Stimulated activated CD4-positive, alpha-beta T cell treated with anti-CD3 and anti-CD28 coated beads, Interleukin-1b, Interleukin-23, amount 100 ng/mL, for 4 hours (primary cell): ENCODE measurements around the gene APEH.

Experiments used
- DNase-seq, 2 donors: peaks; one replicate each; pipeline ENCODE4 v3.0.0-alpha.2; 2020; ENCODE audit warnings: low read depth in 2 of 2

The APEH gene

DNA sequence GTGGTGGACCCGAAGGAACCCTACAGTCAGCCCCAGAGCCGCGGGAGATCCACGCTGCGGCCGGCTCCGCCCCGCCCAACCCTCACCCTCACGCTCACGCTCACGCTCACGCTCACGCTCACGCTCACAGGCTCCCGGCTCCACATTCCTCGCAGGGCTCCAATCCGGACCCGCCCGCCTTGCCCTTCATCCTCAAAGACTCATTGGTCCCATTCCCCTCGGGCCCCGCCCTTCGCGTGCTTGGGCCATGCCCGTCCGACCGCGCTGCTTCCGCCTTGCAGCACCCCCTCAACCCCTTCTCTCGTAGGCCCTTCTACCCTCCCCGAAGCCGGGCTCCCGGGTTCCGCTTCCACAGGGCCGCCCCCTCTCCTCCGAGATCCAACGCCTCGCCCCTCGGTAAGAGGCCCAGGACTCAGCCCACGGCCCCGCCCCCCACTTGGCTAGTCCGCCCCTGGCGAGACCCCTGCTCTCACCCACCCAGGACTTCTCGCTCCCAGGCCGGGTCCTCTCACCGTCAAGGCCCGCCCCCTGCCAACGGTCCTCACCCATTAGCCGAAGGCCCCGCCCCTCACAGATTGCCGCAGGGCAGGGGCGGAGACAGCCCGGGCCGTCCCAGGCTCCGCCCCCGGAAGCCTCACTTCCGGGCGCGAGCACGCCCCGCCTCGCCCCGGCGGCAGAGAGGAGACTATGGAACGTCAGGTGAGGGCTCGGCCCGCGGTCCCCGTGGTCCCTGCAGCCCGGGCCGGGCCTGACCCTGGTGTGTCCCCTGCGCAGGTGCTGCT lies at the start of gene APEH:
TSS of gene APEH (plus strand) at position 637 of the 782 bp plus-strand sequence. CDS start at position 688, 51 bp downstream.
- DNase-seq = peak; percentile 94 to 97

- DNase-seq = no peak
These were observed 49.1 kb upstream of the APEH start for GRCh38 chr3:49625071-49625470.

- DNase-seq = no peak
These were observed 48.0 kb upstream of the APEH start for GRCh38 chr3:49626101-49626581.

DNA sequence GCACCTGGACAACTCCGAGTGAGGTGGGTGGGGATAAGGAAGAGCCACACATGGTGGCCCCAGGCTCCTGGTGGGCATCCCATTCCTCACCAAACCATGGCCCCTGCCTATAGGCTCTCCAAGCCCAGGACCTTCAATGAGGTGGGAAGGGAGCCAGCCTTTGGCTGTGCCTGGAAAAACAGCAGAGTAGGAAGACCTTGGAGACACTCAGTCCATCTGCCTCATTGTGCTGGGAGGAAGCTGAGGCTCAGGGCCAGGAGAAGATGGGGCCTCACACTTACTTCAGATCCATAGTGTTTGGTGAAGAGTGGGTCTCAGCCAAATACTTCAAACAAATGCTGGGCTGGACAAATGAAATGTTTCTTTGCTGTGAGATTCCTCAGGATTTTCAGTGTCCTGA lies 47.4 kb upstream of the APEH start:
- DNase-seq = no peak

GRCh38 chr3:49627634-49628033 lies 46.5 kb upstream of the APEH start:
- no peak for DNase-seq

DNA sequence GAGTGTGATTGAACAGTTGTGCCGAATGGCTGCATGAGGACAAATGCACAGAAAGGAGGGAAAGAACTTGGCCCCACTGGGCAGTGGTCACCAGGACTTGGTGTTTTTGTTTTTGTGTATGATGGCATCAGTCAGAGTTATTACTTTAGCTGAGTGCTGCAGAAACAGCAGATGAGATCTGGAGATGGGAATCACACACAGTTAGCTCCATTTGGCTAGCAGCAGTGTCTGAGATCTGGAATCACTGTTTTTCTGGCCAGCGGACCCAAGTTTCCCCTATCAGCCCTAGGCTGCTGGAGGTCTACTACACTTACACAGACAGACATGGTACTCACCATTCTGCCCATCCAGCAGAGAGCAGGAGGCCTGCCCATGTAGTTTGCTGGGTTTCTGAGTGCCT lies 45.9 kb upstream of the APEH start:
- no peak for DNase-seq

DNA sequence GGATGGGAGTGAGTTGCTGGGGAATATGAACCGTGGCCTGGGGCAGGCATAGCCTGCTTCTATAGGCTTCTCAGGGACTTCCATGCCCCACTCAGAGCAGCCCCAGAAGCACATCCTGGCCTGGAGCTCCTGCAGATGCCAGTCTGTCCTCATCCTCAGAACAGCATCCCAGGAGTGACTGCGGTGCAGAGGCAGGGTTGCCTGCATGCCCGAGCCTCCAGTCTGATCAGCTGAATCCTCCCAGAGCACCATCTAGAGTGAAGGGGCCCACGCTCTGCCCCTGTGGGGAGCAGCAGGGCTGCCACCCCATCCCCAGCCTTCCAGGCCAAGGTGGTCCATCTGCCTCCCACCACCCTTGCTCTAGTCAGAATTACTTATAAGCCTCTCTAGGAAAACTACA lies 44.7 kb upstream of the APEH start:
- no peak for DNase-seq

DNA sequence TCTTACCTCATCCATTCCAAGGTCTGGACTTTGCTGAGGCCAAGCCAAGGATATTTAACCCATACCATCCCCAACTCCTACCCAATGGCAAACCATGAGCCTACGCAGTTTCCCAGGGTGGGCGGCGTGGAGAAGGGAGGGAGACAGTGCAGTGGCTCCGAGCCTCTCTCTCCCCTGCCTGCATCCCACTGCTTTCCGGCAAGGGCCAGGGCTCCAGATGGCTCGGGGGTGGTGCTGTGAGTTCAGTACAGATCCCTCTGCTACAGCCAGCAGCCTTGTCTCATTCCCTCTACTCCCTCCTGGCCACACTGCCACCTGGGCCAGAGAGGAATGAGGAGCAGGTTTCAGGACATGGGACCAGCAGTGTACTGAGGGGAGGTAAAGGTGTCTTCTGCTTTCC lies 44.3 kb upstream of the APEH start:
- no peak for DNase-seq

DNA sequence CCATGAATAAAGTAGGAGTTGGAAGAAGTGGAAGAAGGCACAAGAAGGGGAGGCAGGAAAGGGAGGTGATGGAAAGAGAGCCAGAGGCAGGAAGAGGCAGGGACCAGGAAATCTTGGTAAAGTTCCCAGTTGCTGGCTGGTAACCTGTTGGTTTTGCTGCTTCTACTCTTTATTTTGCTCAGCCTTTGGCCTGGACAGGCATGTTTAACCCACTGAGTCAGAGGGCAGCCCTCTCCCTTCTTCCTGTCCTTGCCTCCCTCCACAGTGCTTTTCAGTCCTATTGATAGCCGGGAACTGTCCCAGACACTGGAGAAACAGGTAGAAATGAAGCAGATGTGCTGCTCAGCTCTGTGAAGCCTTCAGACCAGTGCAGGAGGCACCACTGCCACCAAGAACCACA lies 43.4 kb upstream of the APEH start:
- DNase-seq = no peak

DNA sequence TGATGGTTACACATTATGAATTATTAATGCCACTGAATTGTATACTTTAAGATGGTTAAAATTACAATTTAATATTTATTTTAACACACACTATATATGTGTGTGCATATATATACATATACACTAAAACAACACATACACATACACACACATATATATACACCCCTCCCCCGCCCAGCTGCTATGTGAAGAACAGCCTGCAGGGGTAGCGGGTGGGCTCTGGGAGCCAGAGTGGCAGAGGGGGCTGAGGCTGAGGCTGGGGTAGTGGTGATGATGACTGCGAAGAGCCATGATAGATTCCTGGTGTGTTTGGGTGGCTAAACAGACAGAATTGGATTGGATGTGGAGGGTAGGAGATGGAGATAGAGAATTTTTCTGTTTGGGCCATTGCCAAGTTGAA lies 39.4 kb upstream of the APEH start:
- no peak for DNase-seq

GRCh38 chr3:49636883-49637609 lies 37.1 kb upstream of the APEH start:
- DNase-seq = no peak

- no peak for DNase-seq
These were observed 35.7 kb upstream of the APEH start for GRCh38 chr3:49638445-49638844.

- DNase-seq = no peak
These were observed 34.6 kb upstream of the APEH start for GRCh38 chr3:49639551-49639950.

DNA sequence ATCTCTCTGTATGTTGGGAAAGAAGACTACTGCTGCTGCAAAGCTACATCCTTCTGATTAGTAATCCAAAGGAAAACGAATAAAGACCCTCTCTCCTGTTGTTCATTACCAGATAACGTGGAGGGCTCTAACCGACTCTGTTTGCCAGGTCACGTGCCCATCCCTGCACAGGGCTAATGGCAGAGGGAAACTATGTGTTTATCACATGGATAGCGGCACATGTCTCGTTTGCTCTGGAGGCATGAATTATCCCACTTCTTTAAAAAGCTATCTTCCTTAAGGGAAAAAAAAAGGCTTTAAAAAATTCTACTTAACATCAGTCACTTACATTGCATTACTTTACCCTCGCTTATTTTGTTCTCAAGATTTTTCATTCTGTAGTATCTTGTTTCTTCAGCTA lies 32.9 kb upstream of the APEH start:
- DNase-seq = no peak

GRCh38 chr3:49641921-49642707 lies 32.0 kb upstream of the APEH start:
- no peak for DNase-seq

- DNase-seq = no peak
These were observed 31.4 kb upstream of the APEH start for GRCh38 chr3:49642708-49643145.

GRCh38 chr3:49644684-49645083 lies 29.5 kb upstream of the APEH start:
- no peak for DNase-seq

GRCh38 chr3:49646236-49646635 lies 27.9 kb upstream of the APEH start:
- DNase-seq = no peak

DNA sequence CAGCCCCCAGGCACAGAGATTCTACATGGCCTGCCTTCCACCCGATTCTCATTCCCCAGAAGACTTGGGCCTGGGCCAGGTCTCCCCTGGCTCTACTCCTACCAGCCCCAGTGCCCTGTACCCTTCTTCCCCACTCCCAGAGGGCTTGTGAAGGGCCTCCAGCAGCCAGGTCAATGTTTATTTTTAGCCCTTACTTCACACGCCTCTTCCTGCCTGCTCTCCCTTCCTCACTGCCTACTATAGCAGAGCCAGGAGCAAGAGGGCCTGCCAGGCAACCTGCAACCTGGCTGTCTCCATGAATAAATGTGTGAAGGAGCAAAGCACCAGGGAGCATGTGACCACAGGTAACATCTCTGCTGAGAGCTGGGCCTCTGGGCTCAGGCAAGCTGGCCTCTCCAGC lies 26.4 kb upstream of the APEH start:
- no peak for DNase-seq

DNA sequence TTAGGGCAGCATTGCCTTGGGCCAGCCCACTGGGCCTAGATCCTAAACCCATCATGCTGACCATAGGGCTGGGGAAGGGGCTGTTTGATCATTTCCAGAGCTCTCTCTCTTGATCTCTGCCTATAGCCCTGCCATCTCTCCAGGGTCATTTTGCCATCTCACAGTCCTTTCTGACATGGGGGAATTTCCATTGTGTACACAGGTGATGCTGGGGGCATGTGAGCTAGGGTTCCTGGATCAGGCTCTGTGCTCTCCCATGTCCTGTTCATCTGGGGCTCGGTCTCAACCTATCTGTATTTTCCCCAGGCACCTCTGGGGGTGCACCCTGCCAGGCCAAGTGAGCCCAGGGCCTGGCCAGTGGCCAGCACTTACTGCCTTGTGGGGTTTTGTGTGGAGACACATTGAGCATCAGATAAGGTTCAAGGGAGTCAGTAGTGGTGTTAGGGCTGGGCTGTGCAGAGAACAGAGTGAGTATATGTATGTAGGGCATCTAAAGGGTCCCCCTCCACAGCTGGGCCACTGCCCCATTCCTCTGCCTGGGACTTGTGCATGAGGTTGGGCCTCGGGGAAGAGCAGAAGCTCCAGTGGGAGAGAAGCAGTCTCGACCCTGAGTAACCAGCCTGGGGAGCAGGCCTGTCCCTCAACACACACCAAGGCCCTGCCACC lies 25.7 kb upstream of the APEH start:
- no peak for DNase-seq

DNA sequence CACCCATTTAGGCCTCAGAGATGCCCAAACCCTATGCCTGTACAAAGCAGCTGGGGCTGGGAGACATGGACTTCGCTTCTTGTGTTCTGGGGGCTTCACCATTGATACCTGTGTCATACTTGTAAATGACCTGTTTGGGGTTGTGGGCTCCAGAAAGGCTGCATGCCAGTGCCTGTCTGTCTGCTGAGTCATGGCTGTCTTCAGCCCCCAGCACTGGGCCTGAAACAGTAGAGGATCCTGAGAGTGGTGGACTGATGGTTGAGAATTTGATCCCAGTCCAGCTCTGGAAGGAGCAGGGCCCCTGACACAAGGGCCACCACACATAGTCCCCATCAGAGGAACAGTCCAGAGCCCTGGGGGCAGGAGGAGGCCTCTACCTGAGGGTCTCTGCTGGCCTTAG lies 24.6 kb upstream of the APEH start:
- no peak for DNase-seq

DNA sequence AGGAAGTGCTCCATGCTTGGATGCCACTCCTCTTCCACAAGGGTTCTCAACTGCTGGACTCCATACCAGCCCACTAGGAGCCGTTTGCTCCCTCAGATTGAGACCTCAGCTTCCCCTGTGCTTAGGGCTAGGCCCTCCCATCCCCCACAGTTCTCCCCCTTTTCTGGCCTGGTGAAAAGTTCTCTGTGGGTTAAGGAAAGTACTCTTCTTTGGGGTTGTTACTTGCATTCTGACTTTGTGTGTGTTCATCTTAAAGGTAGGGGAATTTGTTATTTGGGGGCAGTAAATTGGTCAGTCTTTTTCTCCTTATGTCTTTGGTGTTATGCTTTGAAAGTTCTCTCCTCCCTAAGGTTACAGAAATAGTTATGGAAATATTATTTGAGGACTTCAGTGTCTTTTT lies 24.0 kb upstream of the APEH start:
- no peak for DNase-seq
